CD4-positive, alpha-beta T cell treated with Interleukin-4 for 4 hours (primary cell): ENCODE data around the gene NCOA6.
"Not testable (repeated sequence)": the region's sequence is repeated elsewhere in the genome, so short reads cannot be mapped to it uniquely, and the experiment has no call there.

ENCODE experiments used
- DNase-seq: peaks from one replicate; pipeline ENCODE4 v3.0.0-alpha.2; 2020

Gene NCOA6

DNA sequence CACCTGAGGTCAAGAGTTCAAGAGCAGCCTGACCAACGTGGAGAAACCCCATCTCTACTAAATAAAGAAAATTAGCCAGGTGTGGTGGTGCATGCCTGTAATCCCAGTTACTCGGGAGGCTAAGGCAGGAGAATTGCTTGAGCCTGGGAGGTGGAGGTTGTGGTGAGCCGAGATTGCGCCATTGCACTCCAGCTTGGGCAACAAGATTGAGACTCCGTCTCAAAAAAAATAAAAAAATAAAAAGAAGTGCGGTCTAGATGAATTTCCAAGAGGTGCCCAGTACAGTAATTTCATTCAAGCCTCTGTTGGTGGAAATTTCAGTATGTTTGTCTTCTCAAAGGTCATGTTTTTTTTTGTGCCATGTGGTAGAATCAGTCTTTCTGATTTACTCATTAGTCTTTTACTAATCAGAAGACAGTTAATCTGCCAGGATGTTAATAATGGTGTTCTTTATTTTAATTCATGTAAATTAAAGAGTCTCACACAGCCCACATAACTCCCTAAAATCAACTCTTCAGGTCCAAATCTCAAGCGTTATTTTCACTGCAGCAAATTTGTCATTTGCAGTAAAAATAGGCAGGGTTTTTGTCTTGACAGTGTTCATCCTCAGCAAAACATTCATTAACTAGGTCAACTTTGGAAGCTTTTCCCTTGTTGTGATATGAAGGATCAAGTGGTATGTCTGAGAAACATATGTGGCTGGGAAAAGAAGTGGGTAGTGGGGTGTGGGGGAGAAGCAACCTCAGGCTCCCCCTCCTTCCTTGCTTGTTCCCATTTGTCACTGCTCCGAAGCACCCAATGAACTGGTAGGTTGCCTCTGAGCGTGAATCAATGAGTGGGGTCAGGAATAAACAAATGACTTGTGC lies 108.0 kb downstream of the NCOA6 start:
- DNase-seq, result no peak

DNA sequence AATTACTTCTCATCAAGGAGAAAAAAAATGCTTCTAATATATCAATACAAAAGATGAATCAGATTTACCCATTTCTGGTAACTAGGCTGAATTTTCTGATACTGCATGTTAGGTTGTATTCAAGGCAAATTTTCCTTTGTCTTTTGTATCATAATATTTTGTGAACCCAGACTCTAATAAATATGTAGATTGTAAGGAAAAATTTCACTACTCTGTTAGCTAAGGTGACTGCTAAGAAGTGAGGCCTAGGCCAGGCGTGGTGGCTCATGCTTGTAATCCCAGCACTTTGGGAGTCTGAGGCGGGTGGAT lies 108.6 kb downstream of the NCOA6 start:
- DNase-seq, result no peak

DNA sequence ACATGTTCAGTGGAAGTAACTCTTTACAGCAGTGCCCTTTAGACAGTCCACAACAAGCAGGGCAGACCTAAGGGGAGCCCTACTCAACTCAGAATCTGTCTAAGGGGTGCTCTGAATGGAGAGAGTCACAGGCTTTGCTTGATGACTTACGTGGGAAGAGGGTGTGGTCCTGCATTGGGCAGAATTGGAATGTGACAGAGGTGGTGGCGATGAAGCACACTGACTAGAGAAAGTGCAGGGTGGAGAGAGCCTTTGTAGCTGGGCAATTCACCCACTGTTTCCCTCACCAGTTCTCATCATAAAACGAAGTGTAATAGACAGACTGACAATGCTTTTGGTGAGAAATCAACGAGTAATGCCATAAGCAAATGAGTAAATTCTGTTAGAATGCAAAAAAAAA lies 110.1 kb downstream of the NCOA6 start:
- DNase-seq, result no peak

DNA sequence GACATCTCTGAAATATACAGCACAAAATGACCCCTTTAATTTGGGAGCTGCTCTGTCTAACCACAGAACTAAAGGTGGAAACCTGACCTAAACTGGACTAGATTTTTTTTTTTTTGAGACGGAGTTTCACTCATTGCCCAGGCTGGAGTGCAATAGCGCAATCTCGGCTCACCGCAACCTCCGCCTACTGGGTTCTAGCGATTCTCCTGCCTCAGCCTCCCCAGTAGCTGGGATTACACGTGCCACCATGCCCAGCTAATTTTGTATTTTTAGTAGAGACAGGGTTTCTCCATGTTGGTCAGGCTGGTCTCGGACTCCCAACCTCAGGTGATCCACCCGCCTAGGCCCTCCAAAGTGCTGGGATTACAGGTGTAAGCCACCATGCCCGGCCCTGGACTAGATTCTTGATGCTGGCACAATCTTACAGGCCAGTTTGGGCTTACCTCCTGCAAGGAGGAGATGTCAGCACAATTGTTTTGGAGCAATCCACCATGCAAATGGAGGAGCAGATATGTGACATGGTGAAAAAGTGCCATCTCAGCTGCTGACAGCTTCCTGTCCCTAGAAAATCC lies 111.4 kb downstream of the NCOA6 start:
- DNase-seq, result not testable (repeated sequence)

DNA sequence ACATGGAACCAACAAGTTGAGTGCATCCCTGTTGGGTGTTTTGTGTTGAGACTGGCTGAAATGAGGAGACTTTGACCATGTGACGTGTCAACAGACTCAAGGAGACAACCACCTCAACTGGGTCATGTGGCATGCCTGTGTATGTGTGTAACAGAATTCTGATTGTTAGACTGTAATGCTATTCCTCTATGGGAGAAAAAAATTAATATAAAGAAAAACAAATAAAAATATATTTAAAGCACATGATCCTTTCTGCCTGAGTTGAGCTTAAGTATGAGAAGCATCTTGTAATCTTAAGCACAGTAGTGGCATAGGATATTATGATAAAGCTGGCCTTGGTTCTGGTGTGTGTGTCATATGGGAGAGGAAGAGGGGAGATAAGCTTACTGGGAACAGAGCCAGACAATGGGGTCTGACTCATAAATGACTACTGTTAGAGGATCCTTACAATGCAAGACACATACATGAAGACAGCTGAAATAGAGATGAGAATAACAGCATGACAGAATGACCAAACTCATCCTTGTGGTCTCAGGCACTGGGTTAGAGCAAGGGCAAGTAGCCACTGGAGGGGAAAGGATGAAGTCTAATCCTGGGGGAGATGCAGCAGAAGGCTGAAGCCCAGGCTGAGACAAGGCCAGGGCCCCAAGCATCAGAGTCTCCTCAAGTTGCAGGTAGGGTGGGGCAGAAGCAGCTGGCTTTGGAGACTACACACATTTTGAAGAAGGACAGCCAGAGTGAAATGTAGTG lies 112.1 kb downstream of the NCOA6 start:
- no peak for DNase-seq

DNA sequence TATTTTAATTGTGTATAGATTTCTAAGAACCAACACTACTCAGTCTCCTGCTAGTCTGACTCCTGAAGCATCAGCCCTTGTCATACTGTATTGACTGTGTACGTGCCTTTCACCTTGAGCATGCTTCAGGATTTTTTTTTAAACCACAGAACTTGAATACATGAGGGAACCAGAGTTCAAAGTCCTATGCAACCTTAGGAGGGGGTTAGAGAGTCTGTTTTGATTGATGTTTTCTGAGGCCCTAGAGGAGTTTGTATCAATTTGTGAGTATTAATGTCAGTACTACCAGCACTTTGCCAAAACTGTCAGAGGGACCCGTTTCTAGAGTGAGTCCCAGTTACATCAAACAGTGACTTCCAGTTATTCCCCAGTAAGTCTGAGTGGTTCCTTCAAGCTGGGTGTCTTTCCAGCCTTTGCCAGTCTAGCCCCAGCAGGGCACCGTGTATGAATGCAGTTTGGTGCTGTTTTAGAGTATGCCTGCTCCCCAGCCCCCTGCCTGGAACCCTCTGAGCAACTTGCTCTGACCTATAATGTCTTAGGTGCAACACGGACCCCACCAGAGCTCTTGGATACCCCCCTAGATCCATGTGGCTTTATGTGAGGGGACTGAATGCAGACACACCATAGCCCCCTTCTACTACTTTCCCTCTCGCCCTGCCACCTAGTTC lies 112.8 kb downstream of the NCOA6 start:
- no peak for DNase-seq

DNA sequence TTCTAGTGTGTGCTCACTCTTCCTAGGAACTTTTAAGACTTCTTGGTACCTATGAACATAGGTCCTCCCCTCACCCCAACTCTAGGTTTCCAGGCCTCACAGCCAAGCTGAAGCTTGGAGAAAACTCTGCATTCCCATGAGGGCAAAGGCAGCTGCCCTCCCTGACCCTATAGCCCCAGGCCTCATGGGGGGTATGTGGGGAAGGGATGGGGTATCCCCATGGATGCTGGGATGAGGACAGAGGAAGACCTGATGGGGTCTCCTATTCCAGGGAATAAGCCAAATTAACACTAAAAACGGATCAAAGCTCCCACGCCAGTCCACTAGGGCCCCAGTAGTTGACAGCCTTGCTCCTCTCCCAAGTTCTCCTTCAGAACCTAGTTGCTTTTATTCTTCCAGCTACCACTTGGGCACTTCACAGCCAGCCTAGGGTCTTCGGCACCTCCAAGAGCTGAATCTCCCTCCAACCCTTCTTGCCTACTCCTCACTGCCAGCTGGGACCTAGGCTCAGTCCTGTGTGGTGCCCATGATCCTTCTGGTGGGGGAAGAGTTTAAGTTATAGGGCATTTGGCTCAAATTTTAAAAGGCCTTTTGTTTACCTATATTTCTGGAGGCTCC lies 113.5 kb downstream of the NCOA6 start:
- no peak for DNase-seq

DNA sequence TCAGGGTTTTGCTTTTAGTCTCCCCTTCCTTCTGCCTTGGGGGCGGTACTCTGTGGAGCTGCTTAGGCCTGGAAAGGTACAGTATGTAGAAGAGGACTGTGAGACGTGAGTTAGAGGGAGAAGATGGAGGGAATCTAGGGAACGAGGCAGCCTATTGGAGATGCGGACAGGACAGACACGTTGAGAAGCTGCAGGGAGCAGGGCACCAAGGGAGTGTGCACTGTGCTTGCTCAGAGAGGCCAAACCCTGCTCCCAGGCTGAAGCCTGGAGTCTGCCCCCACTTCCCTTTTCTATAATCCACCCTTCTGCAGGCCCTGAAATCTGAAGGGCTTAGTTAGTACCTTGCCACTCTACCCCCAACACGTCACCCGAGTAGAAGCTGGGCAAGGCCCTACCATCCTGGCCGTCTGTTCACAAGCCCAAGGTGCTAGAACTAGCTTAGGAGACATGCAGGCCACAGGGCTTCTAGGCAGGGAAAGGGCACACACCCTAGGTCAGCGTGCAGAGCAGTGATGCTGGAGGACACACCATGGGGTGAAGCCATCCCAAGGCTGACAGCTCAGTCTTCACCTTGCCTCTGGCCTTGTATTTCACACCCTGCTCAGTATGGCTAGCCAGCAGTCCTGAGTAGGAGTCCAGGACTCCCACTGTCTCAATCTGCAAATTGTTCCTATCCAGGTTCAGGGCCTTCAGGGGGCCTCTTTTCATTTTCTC lies 114.4 kb downstream of the NCOA6 start:
- DNase-seq, result no peak

DNA sequence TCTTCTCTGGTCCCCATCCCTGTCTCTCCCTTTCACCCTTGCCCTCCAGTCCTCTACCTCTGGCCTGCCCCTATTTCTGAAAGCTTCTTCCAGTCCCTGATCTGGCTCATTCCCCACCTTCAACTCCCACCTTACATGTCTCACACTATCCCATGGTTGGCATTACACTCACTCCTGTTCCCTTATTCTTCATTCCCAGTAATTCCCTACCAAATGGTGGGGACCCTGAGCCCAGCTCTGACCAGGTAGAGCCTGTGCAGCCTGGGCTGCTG lies 114.9 kb downstream of the NCOA6 start:
- no peak for DNase-seq

DNA sequence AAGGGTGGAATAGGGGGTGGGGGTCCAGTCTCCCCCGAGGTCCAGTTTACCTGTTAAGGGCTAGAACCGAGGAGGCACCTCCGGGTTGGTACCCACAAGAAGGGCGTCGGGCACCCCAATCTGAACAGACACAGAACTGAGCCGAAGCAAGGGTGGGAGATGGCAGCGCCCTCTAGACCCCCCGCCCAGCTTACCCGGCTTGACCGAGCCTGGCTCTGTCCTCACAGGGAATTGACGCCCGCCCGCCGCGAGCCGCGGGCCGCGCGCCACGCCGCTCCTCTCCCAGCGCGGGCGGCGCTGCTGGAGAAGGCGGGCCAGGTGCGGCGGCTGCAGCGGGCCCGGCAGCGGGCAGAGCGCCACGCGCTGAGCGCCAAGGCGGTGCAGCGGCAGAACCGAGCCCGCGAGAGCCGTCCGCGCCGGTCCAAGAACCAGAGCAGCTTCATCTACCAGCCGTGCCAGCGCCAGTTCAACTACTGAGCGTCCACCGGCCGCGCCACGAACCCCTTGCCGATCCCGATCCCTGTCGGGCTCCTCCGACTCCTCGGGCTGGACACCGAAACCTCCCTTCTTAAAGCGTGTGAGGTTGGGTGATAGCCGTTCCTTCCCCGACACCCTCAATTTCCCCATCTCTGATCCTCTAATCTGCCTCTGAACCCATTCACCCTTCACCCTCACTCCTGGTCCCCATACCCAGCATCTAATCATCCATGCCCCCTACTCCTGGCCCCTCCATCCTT lies 115.5 kb downstream of the NCOA6 start:
- DNase-seq, result no peak

DNA sequence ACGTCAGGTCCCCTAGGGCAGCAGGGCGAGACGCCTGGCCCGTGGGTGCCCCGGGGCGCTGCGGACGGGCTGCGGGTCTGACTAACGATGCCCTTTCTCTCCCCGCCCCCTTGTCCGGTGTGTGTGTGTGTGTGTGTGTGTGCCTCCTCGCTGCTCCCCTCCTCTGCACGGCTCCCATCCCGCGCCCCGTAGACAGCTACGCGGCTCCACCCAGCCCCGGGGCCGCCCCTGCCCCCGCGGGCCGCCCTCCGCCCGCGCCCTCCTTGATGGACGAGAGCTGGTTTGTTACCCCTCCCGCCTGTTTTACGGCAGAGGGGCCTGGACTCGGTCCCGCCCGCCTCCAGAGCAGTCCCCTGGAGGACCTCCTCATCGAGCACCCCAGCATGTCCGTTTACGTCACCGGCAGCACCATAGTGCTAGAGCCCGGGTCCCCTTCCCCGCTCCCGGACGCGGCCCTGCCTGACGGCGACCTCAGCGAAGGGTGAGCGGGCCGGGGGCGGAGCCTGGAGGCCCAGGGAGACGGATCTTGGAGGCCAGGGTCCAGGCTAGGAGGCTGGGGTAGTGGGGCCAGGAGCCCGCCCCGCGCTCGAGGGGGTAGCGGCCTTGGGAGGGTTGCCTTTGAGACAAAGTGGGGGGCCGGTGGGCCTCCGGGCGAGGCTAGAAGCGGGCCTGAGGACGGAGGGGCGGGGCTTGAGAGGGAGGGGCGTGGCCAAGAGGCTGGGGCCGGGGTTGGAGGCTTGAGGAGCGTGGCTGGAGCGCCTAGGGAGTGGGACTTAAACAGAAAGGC lies 116.2 kb downstream of the NCOA6 start:
- peak; percentile 84 for DNase-seq

DNA sequence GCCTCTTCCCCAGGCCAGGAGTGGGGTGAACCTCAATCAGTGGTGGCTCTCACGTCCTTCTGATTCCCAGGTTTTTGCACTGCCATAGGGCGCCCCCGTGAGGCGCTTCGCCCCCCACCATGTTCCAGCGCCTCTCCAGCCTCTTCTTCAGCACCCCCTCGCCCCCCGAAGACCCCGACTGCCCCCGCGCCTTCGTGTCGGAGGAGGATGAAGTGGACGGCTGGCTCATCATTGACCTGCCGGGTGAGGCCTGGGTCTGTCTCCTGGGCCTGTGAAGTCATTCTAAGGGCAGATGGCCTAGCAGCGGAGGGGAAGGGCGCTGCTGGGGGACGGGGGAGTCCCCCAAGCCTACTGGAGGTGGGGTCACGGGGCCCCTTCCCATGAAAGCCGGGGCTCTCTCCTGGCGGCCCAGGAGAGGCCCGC lies 116.8 kb downstream of the NCOA6 start:
- DNase-seq, result peak; percentile 46

DNA sequence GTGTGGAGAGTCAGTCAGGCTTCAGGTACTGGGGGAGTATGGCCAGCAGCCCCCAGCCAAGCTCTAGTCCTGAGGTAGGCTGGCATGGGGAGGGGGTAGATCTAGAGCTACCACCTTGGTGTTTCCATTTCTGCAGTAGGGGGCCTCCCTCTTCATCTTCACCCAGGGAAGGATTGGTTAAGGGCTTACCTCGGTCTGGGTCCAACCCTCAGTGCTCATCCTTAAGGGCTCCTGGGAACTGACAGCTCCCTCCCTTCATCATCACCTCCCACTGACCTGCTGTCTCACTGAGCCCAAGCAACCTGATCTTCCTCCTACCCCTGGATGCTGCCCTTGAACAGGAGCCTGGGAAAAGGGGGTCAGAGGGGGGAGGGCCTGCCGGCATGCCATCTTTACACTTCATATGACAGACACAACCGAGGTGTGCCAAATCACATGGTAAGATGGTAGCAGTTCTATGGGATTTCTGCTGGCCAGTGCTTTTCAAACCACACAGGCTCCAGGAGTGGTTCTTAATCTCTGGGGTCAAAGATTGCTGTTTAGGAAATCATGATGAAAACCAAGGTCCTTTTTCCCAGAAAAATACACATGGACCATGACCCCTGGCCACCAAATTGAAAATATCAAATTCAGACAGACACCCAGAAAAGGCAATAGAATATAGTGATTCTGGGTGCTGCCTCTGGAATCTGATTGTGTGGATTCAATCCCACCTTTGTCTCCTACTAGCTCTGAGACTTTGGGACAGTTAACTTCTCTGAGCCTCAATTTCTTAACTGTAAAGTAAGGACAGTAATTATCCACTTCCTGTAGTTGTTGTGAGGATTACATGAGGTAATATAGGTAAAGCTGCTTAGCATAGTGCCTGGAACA lies 118.3 kb downstream of the NCOA6 start:
- no peak for DNase-seq

DNA sequence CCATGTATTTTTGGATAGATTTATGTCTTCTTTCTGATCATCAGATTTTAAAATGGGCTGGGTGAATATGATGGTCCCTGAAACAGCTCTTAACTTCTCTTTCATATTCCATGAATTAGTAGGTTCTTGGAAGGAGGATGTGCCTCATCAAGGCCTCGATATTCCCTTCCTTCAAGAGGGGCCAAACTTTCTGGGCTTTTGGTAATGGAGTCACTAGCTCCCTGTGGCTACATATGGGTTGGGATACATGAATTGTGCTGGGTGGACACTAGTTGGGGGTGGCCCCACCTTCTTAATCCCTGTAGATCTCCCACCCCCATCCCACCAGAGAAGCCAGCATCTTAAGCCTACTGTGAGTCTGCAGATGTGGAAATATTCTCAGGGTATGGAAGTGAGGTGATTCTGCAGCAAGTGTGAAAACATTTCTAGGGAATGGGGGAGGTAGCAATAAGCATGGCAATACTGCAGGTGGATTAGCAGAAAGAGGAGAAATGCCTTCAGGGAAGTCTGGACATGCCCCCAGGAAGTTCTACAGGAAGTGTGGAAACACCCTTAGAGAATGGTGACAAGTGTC lies 119.1 kb downstream of the NCOA6 start:
- DNase-seq, result no peak

DNA sequence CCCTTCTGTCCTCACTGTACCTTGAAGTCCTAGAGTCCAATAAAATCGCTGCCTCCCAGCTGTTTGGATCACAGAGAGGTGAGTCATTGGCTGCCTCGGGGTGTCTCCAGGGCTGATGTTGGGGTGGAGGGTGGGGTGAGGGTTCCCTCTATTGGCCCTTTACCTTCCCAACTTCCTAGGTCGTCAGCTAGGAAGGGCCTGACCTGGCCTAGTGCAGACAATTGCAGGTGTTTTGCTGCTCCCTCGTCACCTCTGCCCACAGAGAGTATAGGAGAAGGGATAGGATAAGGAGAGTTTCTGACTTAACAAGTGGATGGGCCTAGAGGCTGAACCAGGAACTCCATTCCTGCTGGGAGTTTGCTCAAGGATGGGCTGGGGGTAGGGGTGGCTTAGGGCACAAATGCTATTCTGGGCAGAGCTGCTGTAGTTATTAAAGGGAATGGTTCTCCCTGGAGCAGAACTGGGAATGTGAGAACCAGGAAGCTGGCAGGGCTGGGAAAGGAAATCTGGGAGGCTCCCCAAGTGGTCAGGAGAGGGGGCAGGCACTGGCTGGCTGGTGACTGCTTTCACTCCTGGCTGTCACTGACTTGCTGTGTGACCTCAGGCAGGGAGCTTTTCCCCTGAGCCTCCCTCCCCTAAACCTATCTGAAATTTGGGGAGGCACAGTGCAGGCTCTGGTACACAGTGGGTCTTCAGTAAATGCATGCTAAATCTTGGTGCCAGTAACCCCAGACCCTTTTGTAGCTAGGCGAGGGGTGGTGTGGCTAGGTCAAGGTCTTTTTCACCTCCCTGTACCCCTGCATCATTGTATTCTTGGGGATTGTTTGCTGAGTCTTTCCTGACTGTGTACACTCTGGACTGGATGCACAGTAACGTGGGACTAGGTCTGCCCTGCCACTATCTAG lies 119.8 kb downstream of the NCOA6 start:
- no peak for DNase-seq

DNA sequence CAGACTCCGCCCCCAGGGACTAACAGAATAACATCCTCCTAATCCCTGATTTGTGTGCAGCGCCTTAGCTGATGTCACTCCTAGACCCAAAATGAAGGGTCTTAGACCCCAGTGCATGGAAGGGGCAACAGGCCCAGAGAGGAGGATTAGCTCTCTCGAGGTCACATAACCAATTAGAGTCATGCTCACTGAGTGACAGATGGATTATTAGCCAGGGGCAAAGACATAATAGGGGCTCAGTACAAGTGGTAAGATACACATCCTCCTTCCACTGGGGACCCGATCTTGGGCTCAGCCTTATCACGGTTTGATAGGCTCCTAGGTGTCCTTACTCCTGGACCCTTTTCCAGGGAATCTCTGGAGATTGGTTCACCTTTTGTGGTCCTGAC lies 120.4 kb downstream of the NCOA6 start:
- no peak for DNase-seq

DNA sequence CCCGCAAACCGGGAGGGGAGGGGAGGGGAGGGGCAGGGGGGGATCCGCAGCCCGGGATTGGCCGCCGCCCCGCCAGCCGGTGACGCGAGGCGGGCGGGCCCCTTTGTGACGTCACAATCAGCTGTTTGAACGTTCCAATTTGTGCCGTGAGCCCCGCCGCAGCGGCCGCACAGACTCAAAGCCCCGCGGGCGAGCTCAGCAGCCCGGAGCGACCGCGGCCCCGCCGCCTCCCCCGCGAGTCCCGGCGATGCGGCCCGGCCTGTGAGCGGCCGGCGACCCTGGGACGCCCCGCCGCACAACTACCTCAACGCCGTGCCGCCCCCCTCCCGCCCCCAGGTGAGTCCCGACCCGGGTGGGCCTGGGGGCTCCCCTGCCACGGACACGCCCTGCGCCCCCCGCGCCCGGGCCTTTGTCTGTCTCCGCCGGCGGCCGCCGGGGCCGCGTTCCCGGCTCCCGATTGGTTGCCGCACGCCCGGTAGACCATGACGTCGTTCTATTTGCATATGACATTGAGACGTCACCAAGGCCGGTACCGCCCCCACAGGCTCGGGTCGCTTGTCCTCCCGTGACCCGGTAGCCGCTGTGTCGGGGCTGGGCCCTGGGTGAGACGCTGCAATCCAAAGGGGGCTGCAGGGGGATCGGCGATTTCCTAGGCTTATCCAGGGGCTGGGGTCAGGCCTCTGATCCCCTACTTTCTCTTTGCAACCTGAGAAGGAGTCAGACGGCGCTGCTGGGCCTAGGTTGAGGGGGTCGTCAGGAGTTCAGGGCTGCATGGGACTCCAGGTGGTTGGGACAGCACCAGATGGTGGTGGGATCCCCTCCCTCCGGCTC lies 121.1 kb downstream of the NCOA6 start, which contains the start of gene TP53INP2:
TSS of gene TP53INP2 (plus strand) at position 168 of the 831 bp plus-strand sequence. CDS start 4,396 bp downstream, outside the sequence.
- peak; percentile 80 for DNase-seq
